NK-92 (cell line): Measurements from ENCODE around the gene VCAN.

Experiments
- DNase-seq: peaks from one replicate; lab custom pipeline; 2025; ENCODE audit not compliant: unreplicated experiment; lab: John Stamatoyannopoulos, UW

Gene VCAN

DNA sequence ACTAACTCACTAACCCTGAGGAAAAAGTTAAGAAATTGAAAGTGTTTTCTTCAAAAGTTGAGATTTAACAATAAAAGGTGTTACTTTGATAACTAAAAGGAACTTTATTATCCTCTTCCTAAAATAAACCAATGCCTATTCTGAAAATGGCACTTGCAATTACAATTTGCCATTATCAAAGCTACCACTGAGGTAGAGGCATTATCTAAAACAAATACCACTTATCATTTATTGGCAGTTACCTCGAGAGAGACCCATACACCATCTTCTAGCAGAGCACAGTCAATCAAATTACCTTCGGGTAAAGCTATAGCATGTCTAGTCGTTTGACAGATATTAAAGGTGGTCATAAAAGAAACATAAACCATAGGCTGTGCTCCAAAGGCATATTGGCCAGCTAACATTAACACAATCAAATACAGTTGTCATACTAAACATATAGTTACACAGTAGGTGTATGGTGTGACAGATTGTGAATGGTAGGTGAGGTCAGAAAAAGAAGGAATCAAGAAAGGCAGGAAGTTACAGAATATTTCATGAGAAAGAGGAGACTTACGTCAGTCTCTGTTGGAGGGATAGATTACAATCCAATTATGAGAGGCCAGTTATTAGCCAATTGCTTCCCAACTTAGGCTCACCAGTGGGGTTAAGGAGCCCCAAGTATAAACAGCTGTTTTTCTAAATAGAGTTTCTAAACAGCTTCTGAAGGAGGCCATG is 56.3 kb downstream of the VCAN start:
- DNase-seq = no peak

DNA sequence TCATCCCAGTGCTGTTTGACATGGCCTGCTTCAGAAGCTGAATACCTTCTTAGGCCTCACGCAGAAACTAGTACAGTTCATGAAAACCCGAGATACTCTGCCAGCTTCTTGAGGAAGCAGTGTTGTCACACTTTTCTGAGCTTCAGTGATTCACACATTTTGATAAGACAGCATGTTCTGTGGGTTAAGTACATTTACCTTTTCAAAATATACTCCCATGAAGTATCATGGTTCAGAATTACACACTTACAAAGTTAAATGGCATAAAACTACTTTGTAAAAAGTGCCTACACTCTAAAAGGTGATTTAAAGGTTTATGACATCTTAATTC is 56.9 kb downstream of the VCAN start:
- DNase-seq = no peak

DNA sequence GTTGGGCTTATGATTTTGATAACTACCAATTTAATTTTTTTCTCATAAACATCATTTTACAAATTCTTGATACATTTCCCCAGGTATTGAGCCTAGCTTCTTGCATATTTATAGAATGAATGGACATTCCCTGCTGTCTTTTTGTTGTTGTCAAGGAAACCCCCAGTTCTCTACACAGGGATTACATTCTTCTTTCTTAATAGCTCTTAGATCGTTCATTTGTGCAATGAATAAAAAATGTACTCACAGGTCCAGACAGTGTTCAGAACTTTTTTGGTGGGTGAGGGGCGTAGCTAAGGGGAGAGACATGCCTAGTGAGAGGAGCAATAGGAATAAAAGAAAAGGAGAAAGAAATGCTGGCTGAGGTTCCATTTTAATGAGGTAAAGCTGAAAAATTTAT is 58.6 kb downstream of the VCAN start:
- DNase-seq = no peak

DNA sequence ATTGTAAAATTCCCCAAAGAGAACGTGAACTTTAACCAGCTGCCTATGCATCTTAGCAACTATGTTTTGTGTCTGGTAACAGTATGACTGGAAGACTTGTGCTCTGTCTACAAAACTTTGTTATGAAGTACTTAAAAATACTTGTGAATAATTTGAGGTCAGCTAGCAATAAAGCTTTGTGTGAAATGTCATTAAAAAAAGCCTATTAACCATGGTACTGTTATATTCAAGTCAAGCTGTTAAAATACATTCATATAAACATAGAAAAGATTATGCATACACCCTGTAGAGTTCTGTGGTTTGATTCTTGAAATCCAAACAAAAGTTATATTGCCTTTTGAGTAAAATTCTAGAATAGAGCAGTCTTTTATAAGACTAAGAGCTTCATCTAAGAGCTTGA is 60.1 kb downstream of the VCAN start:
- no peak for DNase-seq

DNA sequence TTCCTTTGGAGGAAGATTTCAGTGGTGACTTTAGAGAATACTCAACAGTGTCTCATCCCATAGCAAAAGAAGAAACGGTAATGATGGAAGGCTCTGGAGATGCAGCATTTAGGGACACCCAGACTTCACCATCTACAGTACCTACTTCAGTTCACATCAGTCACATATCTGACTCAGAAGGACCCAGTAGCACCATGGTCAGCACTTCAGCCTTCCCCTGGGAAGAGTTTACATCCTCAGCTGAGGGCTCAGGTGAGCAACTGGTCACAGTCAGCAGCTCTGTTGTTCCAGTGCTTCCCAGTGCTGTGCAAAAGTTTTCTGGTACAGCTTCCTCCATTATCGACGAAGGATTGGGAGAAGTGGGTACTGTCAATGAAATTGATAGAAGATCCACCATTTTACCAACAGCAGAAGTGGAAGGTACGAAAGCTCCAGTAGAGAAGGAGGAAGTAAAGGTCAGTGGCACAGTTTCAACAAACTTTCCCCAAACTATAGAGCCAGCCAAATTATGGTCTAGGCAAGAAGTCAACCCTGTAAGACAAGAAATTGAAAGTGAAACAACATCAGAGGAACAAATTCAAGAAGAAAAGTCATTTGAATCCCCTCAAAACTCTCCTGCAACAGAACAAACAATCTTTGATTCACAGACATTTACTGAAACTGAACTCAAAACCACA is 67.4 kb downstream of the VCAN start:
- DNase-seq = no peak

DNA sequence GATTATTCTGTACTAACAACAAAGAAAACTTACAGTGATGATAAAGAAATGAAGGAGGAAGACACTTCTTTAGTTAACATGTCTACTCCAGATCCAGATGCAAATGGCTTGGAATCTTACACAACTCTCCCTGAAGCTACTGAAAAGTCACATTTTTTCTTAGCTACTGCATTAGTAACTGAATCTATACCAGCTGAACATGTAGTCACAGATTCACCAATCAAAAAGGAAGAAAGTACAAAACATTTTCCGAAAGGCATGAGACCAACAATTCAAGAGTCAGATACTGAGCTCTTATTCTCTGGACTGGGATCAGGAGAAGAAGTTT is 67.9 kb downstream of the VCAN start:
- no peak for DNase-seq

DNA sequence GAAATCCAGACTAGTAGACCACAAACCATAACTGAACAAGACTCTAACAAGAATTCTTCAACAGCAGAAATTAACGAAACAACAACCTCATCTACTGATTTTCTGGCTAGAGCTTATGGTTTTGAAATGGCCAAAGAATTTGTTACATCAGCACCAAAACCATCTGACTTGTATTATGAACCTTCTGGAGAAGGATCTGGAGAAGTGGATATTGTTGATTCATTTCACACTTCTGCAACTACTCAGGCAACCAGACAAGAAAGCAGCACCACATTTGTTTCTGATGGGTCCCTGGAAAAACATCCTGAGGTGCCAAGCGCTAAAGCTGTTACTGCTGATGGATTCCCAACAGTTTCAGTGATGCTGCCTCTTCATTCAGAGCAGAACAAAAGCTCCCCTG is 68.6 kb downstream of the VCAN start:
- DNase-seq = no peak

DNA sequence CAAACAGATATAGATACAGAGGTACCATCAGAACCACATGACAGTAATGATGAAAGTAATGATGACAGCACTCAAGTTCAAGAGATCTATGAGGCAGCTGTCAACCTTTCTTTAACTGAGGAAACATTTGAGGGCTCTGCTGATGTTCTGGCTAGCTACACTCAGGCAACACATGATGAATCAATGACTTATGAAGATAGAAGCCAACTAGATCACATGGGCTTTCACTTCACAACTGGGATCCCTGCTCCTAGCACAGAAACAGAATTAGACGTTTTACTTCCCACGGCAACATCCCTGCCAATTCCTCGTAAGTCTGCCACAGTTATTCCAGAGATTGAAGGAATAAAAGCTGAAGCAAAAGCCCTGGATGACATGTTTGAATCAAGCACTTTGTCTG is 69.2 kb downstream of the VCAN start:
- no peak for DNase-seq

DNA sequence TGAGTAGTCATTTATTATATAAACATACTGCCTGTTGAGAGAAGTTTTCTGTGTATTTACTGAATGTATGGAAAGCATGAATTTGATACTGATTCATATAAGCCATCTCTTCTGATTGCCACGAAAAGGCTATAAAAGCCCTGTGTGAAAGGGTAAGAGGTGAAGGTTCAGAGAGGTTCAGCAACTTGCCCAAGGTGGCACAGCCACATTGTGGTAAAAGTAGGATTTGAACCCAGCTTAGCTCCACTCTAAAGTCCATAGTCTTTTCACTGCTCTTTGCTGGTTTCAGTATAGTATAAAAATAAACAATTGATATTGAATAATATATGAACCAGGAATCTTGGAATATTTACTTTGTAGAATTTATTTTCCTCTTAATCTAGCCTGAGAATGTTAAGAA is 71.3 kb downstream of the VCAN start:
- no peak for DNase-seq

DNA sequence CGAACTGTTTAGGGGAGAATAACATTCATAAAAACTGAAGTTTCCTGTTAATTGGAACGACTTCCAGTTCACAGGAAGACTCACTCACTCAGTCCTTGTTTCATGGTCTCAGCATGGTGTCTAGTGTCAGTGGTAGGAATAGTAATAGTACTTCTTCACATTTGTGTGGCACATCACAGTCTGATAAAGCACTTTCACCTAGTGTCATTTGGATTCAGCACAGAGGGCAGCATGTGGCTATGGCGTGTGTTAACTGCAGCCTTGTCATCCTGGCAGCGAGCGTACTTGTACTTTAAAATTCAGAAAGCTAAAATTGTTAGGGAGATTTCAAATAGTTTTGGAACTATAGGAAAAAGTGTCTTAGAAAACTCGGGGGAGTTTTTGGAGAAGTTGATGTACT is 72.4 kb downstream of the VCAN start:
- no peak for DNase-seq

DNA sequence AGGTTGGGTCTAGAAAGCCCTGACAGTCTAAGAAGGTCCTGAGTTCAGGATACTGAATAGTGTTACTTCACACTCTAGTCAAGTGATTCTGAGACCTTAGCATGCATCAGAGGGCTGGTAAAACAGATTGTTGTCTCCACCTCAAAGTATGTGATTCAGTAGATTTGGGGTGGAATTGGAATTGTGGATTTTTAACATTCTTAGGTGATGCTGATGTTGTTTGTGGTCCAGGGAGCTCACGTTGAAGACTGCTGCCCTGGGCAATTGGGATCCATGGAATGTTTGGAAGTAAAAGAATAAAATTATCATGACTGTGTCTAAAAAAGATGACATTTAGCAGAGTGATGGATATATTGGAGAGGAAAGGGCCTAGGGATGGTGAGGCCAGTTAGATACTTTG is 75.6 kb downstream of the VCAN start:
- DNase-seq = no peak

DNA sequence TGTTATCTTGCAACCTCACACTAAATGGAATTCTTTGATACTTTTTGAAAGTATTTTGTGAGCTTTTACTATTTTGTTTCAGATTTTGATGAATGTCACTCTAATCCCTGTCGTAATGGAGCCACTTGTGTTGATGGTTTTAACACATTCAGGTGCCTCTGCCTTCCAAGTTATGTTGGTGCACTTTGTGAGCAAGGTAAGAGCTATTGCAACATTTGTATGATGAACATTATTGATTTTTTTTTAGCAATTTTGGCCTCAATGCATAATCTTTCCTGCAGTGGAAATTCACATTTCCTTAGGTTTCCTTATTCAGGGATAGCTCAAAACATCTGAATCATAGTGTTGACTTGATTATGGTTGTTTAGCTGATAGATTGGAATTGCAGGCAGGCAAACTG is 76.3 kb downstream of the VCAN start:
- DNase-seq = no peak

DNA sequence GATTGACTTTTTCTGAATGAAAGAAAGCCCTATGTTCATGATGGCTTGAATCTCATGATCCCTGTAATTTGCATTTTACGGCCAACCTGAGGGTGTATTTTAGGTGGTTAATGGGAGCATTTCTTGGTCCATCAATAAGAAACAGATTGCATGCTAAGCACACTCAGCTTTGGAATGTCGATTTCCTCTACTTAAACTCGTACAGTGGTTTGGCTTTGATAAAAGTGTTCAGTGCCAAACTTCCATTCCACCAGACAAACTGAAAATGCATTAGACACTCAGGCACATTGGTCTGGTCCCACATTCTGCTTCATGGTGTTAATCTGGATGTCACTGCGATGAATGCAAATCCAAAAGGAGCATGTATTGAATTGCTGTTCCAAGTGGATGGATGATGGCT is 77.0 kb downstream of the VCAN start:
- DNase-seq = no peak

DNA sequence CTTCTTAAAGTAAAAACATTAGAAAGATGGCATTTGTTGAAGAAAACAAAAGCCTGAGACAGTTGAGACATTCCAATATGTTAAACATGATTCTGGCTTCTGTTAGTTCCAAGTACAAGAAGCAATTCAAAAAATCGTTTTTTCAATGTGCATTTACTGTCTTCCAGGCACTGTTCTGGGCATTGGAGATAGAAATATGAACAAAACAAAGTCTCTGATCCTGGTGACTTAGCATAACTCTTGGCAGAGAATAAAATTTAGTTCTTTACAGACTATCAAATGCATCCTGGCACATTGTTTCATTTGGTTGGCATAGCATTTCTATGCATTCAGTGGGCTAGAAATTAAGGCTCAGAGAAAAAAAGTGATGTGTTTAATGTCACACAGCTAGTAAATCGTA is 77.5 kb downstream of the VCAN start:
- no peak for DNase-seq

DNA sequence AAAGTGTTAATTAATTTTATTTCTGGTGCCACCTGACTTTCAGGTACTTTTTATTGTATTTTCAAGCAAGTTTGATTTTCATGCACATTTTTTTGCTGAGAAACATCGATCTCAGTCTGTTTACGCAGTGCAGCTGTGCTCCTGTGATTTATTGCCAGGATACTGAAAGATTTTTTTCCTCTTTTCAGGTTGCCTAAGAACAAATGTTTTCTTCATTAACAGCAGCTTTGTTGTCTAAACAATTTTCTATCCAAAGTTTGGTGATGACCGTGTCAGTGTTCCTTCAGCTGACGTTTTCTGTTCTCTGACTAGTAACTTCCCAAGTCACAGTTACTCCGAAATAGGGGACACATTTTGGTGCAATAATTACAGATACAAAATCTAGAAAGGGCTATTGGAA is 78.1 kb downstream of the VCAN start:
- DNase-seq = no peak

DNA sequence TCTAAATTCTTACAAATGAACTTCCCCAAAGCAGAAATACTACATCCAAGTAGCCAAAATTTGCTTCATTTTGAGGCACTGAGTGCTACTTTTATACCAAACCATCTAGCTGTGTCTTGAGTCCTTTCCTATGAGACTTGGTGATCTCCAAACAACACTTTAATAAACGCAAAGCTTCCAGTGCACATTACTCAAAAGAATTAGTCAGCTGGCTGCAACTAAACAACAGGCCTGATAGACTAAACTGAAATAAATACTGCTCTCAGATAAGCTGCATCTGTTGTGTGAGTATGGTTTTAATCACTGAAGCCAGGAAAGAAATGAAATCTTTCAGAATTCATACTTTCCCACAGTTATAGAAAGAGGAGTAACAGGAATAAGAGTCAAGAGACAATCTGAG is 80.3 kb downstream of the VCAN start:
- no peak for DNase-seq

DNA sequence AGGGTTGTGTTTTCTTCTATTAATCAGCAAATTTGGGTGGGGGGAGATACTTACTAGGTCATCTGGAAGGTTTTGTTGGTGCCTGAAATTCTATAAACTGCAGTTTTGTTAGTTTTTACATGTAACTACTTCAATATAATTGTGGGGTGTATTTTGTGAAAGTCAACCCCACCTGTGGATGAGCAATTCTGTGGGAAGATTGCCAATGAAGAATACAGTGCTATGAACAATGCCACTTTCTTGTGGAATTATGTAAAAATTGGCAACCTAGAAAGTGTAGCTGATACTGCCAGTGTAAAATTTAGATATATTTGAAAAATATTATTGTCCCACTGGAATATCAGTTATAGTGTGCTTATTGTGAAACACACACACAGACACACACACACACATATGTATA is 80.7 kb downstream of the VCAN start:
- DNase-seq = no peak

DNA sequence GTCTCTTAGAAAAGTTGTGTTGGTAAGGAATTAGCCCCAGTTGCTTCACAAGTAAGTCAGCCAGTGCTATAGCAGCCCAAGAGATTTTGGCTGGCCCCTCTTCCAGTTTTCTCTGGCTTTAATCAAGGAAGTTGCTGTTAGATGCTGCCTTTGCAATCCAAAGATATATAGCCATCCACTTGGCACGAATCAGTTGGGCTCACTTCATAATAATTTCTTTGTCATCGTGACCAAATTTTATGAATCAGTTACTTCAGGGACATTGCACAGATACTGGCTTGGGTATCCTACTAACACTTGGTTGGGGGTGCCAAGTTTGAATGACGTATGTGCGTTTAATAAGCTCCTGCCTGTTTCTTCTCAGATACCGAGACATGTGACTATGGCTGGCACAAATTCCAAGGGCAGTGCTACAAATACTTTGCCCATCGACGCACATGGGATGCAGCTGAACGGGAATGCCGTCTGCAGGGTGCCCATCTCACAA is 81.5 kb downstream of the VCAN start:
- DNase-seq = no peak

DNA sequence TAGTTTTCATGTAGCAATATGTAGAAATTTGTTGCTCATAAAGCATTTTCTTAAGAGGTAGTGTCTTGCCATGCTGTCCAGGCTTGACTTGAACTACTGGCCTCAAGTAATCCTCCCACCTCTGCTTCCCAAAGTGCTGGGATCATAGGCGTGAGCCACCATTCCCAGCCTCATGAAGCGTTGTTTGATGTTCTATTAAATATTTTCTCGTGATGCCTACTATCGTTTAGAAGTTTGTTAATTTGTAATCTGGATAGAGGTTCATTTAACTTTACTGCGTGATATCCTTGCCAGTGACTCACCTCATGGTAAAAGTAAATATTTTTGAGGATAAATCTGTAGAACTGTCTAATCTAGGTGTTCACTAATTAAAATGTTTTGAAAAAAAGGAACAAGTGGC is 82.6 kb downstream of the VCAN start:
- no peak for DNase-seq

DNA sequence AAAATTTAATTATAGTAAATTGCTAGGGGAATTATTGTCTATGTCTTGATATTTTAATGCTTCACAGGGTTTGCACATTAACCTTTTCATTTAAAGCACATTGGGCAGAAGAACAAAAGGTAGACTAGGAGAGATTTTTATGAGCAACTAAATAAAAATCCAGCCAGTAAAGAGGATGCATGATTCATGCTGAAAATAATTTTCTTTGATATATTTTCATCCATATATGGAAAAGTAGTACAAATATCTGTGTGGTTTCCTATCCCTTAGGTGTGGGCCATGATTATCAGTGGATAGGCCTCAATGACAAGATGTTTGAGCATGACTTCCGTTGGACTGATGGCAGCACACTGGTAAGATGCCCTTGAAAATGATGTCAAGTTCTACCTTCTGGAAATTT is 83.1 kb downstream of the VCAN start:
- no peak for DNase-seq

DNA sequence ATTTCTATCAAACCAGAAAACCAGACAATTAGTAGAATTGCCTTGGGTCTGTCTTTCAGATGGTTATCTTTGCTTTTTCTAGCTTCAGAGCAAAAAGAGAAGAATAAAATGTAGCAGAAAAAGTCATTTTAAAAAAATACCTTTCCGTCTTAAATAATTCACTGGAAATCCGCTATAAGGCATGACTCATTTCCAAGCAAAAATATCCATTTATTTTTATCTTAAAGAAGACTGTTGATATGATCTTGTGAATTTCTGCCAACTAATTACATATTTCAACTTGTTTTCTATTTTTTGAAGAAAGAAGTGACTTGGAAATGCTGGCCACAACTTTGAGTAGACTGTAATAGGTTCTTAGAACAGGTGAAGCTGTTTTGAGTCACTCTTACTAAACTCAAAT is 83.7 kb downstream of the VCAN start:
- DNase-seq = no peak

DNA sequence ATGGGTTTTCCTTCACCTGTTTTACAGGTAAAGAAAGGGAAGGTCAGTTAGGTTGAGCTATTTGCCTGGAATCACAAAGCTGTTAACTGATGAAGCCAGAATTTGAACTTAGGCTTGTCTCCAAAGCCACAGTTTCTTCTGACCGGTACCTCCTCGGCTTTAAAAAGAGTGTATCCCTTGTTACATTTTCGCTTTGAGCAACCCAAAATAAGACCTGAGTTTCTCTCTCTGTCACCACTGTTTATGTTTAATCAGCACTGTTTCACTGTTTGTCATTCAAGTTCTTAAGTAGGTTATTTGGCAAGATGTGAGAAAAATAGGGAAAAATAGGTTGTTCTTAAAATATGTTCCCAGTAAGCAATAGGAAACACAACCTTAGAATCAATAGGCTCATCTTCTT is 84.6 kb downstream of the VCAN start:
- no peak for DNase-seq

DNA sequence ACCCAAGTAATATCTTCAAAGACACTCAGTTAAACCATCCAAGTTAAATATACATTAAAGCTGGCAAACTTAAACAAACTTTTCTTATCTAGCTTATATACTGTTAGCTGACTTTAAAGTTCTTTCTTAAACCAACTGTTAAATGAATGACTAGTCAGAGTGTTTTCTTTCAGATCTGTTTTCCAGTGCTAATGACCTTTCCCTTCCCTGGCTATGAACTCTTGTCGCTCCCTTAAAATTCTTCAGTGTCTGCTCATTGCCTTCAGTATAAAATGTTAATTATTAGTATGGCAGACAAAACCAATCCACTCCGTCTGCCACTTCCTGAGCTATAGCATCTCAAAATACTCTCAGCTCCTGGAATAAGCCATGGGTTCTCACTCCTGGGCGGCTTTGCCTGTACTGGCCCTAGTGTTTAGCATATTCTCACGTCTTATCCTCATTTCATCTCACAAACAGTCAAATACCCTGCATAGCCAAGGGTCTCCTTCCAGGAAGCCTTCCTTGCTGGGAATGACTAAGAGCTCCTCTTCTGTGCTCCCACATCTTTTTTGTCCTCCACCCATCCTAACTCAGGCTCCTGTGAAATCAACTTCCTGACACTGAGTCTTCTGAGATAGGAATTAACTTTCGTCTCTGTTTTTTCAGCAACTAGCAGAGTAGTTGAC is 87.7 kb downstream of the VCAN start:
- DNase-seq = no peak
